Measurements from ENCODE around the gene IFI27.

Gene IFI27

DNA sequence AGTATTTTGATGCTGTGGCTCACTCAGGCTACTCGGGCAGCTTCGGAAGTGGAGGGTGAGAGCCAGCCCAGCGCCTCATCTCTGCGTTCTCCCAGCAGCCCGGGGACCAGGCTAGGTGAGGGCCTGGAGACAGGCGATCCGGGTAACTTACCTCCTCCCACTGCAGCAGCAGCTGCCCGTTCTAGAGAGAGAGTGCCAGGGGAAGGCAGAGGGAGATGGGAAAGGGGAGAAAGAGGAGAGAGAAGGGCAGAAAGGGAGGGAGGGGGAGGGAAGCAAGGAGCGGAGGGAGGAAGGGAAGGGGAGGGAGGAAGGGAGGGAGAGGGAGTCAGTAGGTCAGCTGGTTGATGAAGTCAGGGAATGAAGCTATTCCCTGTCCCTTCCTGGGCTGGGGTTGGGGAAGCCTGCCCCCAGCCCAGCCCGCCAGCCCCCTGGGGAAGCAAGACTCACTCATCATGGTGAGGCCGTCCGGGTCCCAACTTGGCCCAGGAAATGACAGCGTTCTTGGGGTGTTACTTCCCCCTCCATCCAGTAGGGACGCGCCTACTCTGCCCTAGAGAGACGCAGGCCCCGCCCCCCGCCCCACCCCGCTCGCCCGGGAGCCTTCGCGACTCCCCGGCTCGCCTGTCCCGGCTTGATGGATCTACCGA, 18.7 kb downstream of the IFI27 start, which contains the start of gene IFI27L2:
Gene IFI27L2 (minus strand): TSS at position 494 of the 647 bp plus-strand sequence. CDS start 40 bp downstream, at position 454.
- TF ChIP-seq, protein P1, sequence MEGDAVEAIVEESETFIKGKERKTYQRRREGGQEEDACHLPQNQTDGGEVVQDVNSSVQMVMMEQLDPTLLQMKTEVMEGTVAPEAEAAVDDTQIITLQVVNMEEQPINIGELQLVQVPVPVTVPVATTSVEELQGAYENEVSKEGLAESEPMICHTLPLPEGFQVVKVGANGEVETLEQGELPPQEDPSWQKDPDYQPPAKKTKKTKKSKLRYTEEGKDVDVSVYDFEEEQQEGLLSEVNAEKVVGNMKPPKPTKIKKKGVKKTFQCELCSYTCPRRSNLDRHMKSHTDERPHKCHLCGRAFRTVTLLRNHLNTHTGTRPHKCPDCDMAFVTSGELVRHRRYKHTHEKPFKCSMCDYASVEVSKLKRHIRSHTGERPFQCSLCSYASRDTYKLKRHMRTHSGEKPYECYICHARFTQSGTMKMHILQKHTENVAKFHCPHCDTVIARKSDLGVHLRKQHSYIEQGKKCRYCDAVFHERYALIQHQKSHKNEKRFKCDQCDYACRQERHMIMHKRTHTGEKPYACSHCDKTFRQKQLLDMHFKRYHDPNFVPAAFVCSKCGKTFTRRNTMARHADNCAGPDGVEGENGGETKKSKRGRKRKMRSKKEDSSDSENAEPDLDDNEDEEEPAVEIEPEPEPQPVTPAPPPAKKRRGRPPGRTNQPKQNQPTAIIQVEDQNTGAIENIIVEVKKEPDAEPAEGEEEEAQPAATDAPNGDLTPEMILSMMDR (IDR thresholded peaks at IDR 0.05; ENCODE audit: low read length, missing control alignments): no peak
- peak; percentile 81 for DNase-seq (ENCODE audit: low read depth)

DNA sequence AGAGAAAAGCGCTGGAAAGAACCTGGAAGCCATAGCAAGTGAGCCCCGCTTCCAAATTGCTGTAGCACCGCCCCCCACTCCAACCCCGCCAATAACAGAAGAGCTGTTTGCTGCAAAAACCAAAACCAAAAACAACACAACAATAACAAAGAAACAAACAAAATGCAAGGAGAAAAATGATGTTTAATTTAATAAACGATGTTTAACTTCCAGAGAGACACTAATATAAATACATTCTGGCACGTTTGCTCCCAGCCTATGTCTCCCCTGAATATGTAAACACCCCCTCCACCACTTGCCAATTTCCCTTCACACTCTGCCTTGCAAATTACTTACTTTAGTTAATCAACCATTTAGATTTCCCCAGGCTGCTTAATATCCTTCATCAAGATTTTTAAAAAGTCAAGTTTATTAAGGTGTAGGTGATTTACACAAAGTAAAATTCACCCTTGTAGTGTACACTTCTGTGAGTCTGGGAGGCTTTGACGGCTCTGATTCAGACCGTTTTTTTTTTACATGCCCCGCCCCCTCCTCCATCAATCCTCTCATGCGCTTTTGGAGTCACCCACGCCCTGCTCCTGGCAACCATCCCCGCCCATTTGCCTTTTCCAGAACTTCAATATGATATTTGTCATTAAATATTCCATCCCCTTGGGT, 19.4 kb downstream of the IFI27 start:
- peak; percentile 48 for DNase-seq (ENCODE audit: low read depth)
- peak overlapping the region; percentile 53 for H3K4me3 ChIP-seq (replicated peaks; ENCODE audit: low read depth, low read length)
- TF ChIP-seq, protein P1 (IDR thresholded peaks at IDR 0.05; ENCODE audit: low read length, missing control alignments): no peak

More for the DNA sequence above, 18.7 kb downstream of the IFI27 start, which contains the start of gene IFI27L2:
- H3K4me3 ChIP-seq (replicated peaks; ENCODE audit: low read depth, low read length): peak within 1 kb of the TSS; percentile 53

DNA sequence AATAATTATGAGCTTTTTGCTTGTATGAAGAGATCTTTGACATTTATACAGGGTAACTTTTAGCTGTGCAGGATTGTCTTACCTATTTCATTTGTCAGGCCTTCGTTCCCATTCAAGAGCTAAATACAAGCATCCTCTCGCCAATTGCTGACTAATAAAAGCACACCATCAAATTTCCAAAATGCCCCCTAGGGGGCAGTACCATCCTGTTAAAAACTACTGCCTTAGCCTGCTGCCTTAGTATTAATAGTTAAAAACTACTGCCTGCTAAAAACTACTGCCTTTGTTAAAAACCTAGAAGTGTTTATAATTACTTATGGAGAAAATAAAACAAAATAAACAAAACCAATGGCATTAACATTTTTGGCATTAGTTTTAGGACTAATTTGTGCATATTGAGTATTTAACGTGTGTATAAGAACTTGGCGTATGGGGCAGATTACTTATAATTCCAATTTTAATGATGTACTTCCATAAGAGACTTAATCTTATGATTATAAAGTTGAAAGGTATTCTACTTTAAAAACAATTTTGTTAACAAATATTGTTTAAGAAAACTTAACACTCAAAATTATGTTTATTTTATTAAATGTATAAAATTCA, 21.9 kb downstream of the IFI27 start:
- H3K4me3 ChIP-seq (replicated peaks; ENCODE audit: low read depth, low read length): no peak overlapping the region
- DNase-seq (ENCODE audit: low read depth): peak; percentile 78
- TF ChIP-seq, protein P1 (IDR thresholded peaks at IDR 0.05; ENCODE audit: low read length, missing control alignments): peak; percentile 83

DNA sequence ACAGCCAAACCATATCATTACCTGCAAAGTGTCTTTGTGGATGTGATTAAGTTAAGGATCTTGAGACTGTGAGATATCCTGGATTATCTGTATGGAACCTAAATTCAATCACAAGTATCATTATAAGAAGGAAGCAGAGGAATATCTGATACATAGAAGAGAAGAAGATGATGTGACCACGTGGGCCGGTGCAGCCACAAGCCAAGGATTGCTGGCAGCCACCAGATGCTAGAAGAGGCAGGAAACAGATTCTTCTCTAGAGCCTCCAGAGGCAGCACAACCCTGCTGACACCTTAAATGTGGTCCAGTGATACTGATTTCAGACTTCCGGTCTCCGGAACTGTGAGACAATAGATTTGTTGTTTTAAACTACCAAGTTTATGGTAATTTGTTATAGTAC, 24.9 kb downstream of the IFI27 start:
- TF ChIP-seq, protein P1 (IDR thresholded peaks at IDR 0.05; ENCODE audit: low read length, missing control alignments): no peak
- no peak overlapping the region for H3K4me3 ChIP-seq (replicated peaks; ENCODE audit: low read depth, low read length)
- DNase-seq (ENCODE audit: low read depth): no peak

DNA sequence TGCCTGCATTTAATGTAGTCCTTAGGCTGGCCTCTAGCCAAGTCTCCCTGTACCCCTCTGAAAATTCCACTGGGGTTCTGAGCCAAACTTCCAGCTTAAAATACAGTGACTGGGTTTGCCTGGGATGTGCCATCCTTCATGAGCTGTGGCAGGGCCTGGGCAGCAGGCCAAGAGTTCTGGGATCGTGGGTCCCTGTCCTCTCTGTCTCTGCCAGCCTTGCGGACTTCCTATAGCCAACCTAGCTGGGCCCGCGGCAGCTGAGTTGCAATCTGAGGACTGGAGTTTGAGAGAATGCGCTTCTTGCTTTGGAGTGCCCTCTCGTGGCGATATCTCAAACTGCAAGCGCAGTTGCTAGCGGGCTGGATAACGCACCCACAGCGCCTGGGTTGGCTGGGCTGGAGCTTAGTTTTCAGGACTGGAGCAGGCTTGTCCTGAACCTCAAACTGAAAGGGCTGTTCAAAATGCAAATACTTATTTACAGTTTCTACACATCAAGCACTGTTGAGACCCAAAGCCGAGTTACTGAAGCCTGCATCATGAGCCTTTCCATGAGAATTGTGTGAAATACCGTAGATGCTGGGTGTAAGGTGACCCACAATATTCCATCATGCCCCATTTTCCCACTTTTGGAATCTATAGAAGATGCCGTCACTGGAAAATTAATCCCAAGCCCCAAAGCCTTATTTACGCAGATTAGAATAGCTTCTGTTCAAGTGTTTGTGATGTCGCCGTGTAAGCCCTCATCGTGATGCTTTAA, 26.2 kb downstream of the IFI27 start:
- TF ChIP-seq, protein P1 (IDR thresholded peaks at IDR 0.05; ENCODE audit: low read length, missing control alignments): peak; percentile 99
- H3K4me3 ChIP-seq (replicated peaks; ENCODE audit: low read depth, low read length): no peak overlapping the region

DNA sequence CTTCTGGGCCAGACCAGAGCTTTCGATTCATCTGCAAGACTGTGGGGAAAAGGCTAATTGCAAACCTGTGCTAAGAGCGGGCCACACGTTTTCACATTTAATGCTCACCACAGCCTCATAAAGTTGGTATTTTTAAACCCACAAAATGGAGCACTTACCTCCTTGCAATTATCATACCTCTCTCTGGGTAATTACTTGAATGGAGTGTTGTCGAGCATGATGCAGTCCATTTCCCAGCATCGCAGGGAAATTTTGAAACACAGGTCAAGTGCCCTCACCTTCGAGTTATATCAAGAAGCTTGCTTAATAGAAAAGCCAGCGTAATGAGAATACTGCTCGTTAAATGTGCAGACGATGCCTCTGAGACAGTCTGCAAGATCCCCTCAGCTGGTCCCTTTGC, 27.7 kb downstream of the IFI27 start:
- no peak overlapping the region for H3K4me3 ChIP-seq (replicated peaks; ENCODE audit: low read depth, low read length)
- DNase-seq (ENCODE audit: low read depth): no peak
- TF ChIP-seq, protein P1 (IDR thresholded peaks at IDR 0.05; ENCODE audit: low read length, missing control alignments): no peak

More for the DNA sequence above, 26.2 kb downstream of the IFI27 start:
- peak; percentile 88 for DNase-seq (ENCODE audit: low read depth)
